Subcutaneous adipose tissue (tissue), 4 donors: ENCODE measurements around the gene MCC. TPM values are rescaled to one million over a fixed set of nuclear protein-coding genes. Genes with fewer than 3 reads are reported as not detected.

Experiments used
- total RNA-seq, 4 donors: library from RNA; depleted of rRNA; stranded (reverse); fragments of >200 nt; gene quantifications; one replicate each; pipeline ENCODE4 v1.1.0, GENCODE V29; 2016
- TF ChIP-seq, protein P1 (sequence below): fragments of 450-650 bp; IDR thresholded peaks from one replicate; pipeline ENCODE4 v1.5.1; 2016; ENCODE audit warnings: low read depth, mild to moderate bottlenecking, control low read depth, antibody characterized with exemption, moderate library complexity

Gene MCC
- total RNA-seq, 4 donors from 2014 or later, result 15.0 to 57.3 (median 23.7) TPM

DNA sequence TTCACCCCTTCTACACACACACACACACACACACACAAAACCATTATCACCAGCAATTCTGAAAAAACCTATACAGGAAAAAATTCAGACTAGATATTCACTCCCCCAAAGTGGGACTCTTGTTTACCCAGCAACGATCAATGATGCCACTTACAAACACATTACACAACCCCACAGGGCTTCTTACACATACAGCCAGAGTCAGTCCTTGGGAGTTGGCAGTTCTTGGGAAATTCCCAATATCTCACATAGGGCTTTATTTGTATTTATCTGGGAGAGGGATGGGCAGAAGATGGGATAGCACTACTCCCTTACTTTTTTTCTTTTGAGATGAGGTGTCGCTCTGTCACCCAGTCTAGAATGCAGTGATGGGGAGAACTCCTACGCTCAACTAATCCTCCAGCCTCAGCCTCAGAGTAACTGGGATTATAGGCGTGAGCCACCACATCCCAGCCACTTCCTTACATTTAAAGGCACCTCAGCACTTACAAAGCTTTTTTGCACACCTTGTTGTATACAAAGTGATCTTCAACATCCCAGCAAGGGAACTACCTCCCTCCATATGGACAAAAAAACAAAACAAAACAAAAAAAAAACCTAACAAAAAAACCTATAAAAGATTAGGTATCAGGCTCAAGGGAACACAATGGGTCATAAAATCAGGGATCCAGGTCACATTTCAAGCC is 221.9 kb downstream of the MCC start:
- TF ChIP-seq, protein P1, sequence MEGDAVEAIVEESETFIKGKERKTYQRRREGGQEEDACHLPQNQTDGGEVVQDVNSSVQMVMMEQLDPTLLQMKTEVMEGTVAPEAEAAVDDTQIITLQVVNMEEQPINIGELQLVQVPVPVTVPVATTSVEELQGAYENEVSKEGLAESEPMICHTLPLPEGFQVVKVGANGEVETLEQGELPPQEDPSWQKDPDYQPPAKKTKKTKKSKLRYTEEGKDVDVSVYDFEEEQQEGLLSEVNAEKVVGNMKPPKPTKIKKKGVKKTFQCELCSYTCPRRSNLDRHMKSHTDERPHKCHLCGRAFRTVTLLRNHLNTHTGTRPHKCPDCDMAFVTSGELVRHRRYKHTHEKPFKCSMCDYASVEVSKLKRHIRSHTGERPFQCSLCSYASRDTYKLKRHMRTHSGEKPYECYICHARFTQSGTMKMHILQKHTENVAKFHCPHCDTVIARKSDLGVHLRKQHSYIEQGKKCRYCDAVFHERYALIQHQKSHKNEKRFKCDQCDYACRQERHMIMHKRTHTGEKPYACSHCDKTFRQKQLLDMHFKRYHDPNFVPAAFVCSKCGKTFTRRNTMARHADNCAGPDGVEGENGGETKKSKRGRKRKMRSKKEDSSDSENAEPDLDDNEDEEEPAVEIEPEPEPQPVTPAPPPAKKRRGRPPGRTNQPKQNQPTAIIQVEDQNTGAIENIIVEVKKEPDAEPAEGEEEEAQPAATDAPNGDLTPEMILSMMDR, result no peak

DNA sequence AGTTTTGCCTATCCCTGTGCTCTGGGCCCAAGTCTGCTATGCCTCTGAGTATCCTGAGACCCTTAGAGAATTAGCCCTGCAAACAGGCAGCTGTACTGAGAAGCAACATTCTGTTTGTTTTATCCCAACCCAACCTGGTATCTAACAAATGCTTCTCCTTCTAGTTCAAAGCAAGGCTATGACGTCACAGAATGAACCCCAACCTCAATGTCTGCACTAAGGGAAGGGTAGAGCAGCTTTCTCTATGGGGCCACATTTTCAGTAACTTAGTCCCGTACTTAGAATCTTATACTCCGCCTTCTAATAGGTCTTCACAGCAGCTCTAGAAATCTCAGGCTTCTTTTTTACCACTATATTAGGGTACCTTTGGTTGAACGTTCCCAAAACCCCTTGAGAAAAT is 223.1 kb downstream of the MCC start:
- TF ChIP-seq, protein P1, result no peak

- TF ChIP-seq, protein P1, result no peak
These were observed 224.2 kb downstream of the MCC start for GRCh38 chr5:113264046-113264445.

DNA sequence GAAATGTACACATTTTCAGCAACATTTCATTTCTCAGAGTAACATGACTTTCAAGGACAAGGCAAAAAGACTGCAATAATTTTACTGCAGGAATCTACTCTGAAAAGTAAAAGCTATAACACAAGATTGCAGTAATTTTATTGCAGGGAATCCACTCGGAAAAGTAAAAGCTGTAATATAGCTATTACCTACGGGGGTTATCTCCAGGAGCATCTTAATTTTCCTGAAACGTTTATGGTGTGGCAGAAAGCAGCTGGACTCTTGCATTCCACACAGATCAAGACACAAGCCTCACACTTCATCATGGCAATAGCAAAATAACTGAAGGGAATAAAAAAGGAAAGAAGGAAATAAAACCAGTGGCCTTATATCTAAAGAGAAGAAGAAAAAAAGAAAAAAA is 224.7 kb downstream of the MCC start:
- TF ChIP-seq, protein P1, result no peak

DNA sequence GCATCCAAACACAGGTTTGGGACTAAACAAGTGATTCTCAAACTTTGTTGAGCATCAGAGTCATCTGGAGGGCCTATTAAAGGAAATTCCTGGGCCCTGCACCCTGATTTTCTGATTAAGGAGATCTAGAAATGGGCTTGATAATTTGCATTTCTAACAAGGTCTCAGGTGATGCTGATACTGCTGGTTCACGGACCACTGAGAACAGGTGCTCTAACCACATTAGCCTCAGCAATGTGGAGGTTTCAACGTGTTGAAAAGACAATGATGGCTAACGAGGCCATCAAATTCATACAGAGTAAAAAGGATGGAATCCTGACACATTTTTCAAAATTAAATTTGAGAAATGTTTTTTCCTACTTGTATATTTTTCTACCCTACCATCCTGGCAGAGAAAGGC is 225.6 kb downstream of the MCC start:
- TF ChIP-seq, protein P1, result no peak

DNA sequence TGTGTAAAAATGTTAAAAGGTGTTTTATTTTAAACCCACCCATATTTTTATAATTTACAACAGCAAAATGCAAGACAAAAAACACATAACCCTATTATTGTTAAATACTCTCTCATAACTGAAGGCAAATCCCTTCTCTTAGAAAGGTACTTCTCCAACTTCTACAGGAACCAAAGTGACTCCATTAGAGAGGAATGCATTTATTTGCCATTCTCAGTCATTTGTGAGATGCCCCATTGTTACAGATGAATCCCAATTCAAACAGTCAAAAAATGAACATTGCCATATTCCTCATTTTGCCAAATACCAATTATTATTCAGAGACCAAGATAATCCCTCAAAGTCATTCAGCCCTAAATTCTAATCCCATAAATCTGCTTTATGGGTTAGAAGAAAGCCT is 229.2 kb downstream of the MCC start:
- TF ChIP-seq, protein P1, result no peak

DNA sequence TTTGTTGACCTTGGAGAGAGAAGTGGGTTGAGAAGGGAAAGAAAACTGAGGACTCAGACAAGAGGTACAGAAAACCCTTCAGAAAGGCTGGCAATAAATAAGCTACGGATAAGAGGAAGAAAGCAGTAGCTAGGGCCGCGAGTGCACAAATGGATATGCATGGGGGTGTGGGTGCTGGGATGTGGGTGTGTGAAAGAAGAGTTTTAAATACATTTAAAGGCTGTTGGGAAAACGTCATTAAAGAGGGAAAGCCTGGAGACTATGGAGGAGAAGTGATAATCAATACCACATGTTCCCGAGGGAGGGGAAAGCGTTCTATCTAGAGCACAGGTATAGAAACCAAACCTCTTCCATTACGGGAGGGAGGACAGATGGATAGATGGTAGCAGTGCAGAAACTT is 230.7 kb downstream of the MCC start:
- TF ChIP-seq, protein P1, result no peak
